Loucy (cell line): ENCODE results near the gene OSBP.

Experiments
- EZH2phosphoT487 ChIP-seq: fragments of 200-600 bp; IDR thresholded peaks from 2 replicates; pipeline ENCODE4 v1.6.1; 2018; ENCODE audit warnings: antibody characterized with exemption, mild to moderate bottlenecking, moderate library complexity, borderline replicate concordance
- TF ChIP-seq, protein P1 (sequence below): fragments of 200-600 bp; sonication (generic); conservative IDR thresholded peaks from 2 replicates; pipeline ENCODE4 v1.5.1; 2014; ENCODE audit warnings: mild to moderate bottlenecking, antibody characterized with exemption, low read length

GRCh38 chr11:59600234-59600633, 15.3 kb downstream of the OSBP start:
- TF ChIP-seq, protein P1, sequence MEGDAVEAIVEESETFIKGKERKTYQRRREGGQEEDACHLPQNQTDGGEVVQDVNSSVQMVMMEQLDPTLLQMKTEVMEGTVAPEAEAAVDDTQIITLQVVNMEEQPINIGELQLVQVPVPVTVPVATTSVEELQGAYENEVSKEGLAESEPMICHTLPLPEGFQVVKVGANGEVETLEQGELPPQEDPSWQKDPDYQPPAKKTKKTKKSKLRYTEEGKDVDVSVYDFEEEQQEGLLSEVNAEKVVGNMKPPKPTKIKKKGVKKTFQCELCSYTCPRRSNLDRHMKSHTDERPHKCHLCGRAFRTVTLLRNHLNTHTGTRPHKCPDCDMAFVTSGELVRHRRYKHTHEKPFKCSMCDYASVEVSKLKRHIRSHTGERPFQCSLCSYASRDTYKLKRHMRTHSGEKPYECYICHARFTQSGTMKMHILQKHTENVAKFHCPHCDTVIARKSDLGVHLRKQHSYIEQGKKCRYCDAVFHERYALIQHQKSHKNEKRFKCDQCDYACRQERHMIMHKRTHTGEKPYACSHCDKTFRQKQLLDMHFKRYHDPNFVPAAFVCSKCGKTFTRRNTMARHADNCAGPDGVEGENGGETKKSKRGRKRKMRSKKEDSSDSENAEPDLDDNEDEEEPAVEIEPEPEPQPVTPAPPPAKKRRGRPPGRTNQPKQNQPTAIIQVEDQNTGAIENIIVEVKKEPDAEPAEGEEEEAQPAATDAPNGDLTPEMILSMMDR, result no peak
- no peak for TF ChIP-seq EZH2phosphoT487
